Measurements from ENCODE around the gene SLC34A3. TPM values are rescaled to one million over a fixed set of nuclear protein-coding genes. Genes with fewer than 3 reads are reported as not detected.
A peak's percentile ranks its signal among the peaks of the same experiment; 100 is the strongest.

The SLC34A3 gene
- polyA plus RNA-seq, 2 of the 4 experiments (the other 2 are of a cell fraction) = 0.05 TPM; not detected in 1

GRCh38 chr9:137193771-137194170 lies 36.9 kb upstream of the SLC34A3 start:
- H3K27ac ChIP-seq = no peak overlapping the region
- ATAC-seq (no peak), FAIRE-seq (no peak), DNase-seq (ENCODE audit: low read depth in 1 of 2, low spot score in 1 of 2) (no peak)
- peaks cover 39% of the 10 kb centered on the region for H3K4me1 ChIP-seq
- POLR2A ChIA-PET = no interaction called here
- no peak overlapping the region for H3K4me3 ChIP-seq
- no peak for TF ChIP-seq CBX8 (IDR thresholded peaks at IDR 0.05)
- no peak for TF ChIP-seq E2F6 (IDR thresholded peaks at IDR 0.05; ENCODE audit: borderline replicate concordance, low read depth)
- no peak for TF ChIP-seq MAFK (IDR thresholded peaks at IDR 0.05; ENCODE audit: partially characterized antibody)
- no peak for TF ChIP-seq MAX (IDR thresholded peaks at IDR 0.05)
- TF ChIP-seq POLR2A (IDR thresholded peaks at IDR 0.05; ENCODE audit: low read length) = no peak
- no peak for TF ChIP-seq JUN (IDR thresholded peaks at IDR 0.05)
- TF ChIP-seq KDM1A (IDR thresholded peaks at IDR 0.05; ENCODE audit: low read depth) = no peak
- no peak for TF ChIP-seq SMC3 (IDR thresholded peaks at IDR 0.05)
- no peak for TF ChIP-seq ZSCAN20 (CRISPR knock-in tag; IDR thresholded peaks at IDR 0.05)
- TF ChIP-seq RNF2 (IDR thresholded peaks at IDR 0.05; ENCODE audit: borderline replicate concordance, low read depth) = no peak
- no peak for TF ChIP-seq RCOR1 (IDR thresholded peaks at IDR 0.05; ENCODE audit: low read depth, low read length)
- no peak for TF ChIP-seq GATA3 (IDR thresholded peaks at IDR 0.05; ENCODE audit: borderline replicate concordance)
- no peak for TF ChIP-seq NFE2L2 (conservative IDR thresholded peaks at IDR 0.05; ENCODE audit: low read length)
- TF ChIP-seq ZC3H11A (IDR thresholded peaks at IDR 0.05) = no peak
- no peak for TF ChIP-seq PHF8 (IDR thresholded peaks at IDR 0.05; ENCODE audit: borderline replicate concordance, low read depth)
- no peak for TF ChIP-seq ATOH8 (CRISPR knock-in tag; IDR thresholded peaks at IDR 0.05; ENCODE audit: low read depth)
- 93% methylated on average over 11 of the region's 14 CpGs for WGBS (ENCODE audit: missing lambda C conversion rate)
- no peak overlapping the region for H3K4me2 ChIP-seq
- H3K9me3 ChIP-seq = no peaks in the 10 kb centered on the region
- CTCF ChIA-PET = interaction anchor here (1.2 to 11.5 kb wide), 7 partner anchors 20 to 126 kb away, joined by 3 to 156 read pairs (median 5); partner anchors contain the start of genes CYSRT1, LRRC26, RNF208 and RNF224

GRCh38 chr9:137194388-137194787 lies 36.3 kb upstream of the SLC34A3 start:
- Histone ChIP-seq H3K4me3 (no peak overlapping the region), H3K27ac (peak overlapping the region in 1 of 2 experiments; percentile 22; a peak in 1 of 6 replicates), H3K4me2 (no peak overlapping the region), H3K4me1 (peaks cover 44% of the 10 kb centered on the region), H3K9me3 (no peaks in the 10 kb centered on the region)
- FAIRE-seq (no peak), ATAC-seq (no peak), DNase-seq (ENCODE audit: low read depth in 1 of 2, low spot score in 1 of 2) (no peak)
- WGBS (ENCODE audit: missing lambda C conversion rate) = 73% methylated on average over 4 of the region's 16 CpGs
- ChIA-PET CTCF (interaction anchor here (0.8 to 11.5 kb wide), 10 partner anchors 13 to 159 kb away, joined by 3 to 156 read pairs (median 5); partner anchors contain the start of genes LRRC26, RNF224 and TMEM210), POLR2A (no interaction called here)
- TF ChIP-seq PHF8 (IDR thresholded peaks at IDR 0.05; ENCODE audit: borderline replicate concordance, low read depth) (no peak), NPAS2 (CRISPR knock-in tag; IDR thresholded peaks at IDR 0.05; ENCODE audit: borderline replicate concordance) (no peak), ZSCAN20 (CRISPR knock-in tag; IDR thresholded peaks at IDR 0.05) (no peak), HMGXB4 (CRISPR knock-in tag; IDR thresholded peaks at IDR 0.05; ENCODE audit: borderline replicate concordance) (no peak), FOXS1 (CRISPR knock-in tag; IDR thresholded peaks at IDR 0.05) (no peak), POLR2A (IDR thresholded peaks at IDR 0.05; ENCODE audit: low read length) (no peak), CTCF (IDR thresholded peaks at IDR 0.05) (no peak), ZNF302 (CRISPR knock-in tag; IDR thresholded peaks at IDR 0.05) (no peak), KDM5A (IDR thresholded peaks at IDR 0.05) (no peak), RAD21 (conservative IDR thresholded peaks at IDR 0.05 in 1 of 2, IDR thresholded peaks at IDR 0.05 in 1 of 2) (no peak), CBX2 (IDR thresholded peaks at IDR 0.05; ENCODE audit: borderline replicate concordance, low read depth) (no peak), HOXA7 (CRISPR knock-in tag; IDR thresholded peaks at IDR 0.05) (no peak), FOSB (CRISPR knock-in tag; IDR thresholded peaks at IDR 0.05) (no peak), ZFP36 (IDR thresholded peaks at IDR 0.05; ENCODE audit: borderline replicate concordance, partially characterized antibody) (no peak), CHD2 (IDR thresholded peaks at IDR 0.05; ENCODE audit: low read length, partially characterized antibody) (no peak), GATA3 (IDR thresholded peaks at IDR 0.05; ENCODE audit: borderline replicate concordance) (no peak), NR3C1 (IDR thresholded peaks at IDR 0.05) (no peak)
